Measurements from ENCODE around the gene RCN1. TPM values are rescaled to one million over a fixed set of nuclear protein-coding genes. Genes with fewer than 3 reads are reported as not detected.

The RCN1 gene
- total RNA-seq, 1 experiment from 2014 or later: 186 TPM

GRCh38 chr11:32087597-32087996 lies 3.3 kb upstream of the RCN1 start:
- Mint-ChIP-seq H3K4me3 (ENCODE audit: low read depth, unreplicated experiment) (peak overlapping the region; percentile 12), H3K9me3 (ENCODE audit: low read depth, unreplicated experiment) (no peaks in the 10 kb centered on the region), H3K36me3 (ENCODE audit: insufficient read depth, unreplicated experiment) (peaks cover 35% of the 10 kb centered on the region), H3K27me3 (ENCODE audit: unreplicated experiment) (no peaks in the 10 kb centered on the region), H3K27ac (ENCODE audit: unreplicated experiment) (peak overlapping the region; percentile 13), H3K4me1 (ENCODE audit: low read depth, unreplicated experiment) (peaks cover 36% of the 10 kb centered on the region)
- DNase-seq: no peak
- no TSS peak for BruUV-seq (replicated peaks)
- TF ChIP-seq CTCF (IDR thresholded peaks at IDR 0.05; ENCODE audit: unreplicated experiment): no peak
- intact Hi-C loops (cut with micrococcal nuclease; ENCODE audit: unreplicated experiment): no loop called here
- CTCF ChIA-PET: no interaction called here

- peaks cover 2% of the 10 kb centered on the region for H3K9me3 Mint-ChIP-seq (ENCODE audit: low read depth, unreplicated experiment)
- peak overlapping the region; percentile 13 for H3K27ac Mint-ChIP-seq (ENCODE audit: unreplicated experiment)
- no TSS peak for BruUV-seq (replicated peaks)
- H3K4me1 Mint-ChIP-seq (ENCODE audit: low read depth, unreplicated experiment): peaks cover 36% of the 10 kb centered on the region
- H3K36me3 Mint-ChIP-seq (ENCODE audit: insufficient read depth, unreplicated experiment): peaks cover 40% of the 10 kb centered on the region
- intact Hi-C loops (cut with micrococcal nuclease; ENCODE audit: unreplicated experiment): loop anchor here (1.0 kb wide), 1 partner anchor 36 kb away; no protein-coding TSS in a partner anchor
- peak overlapping the region; percentile 12 for H3K4me3 Mint-ChIP-seq (ENCODE audit: low read depth, unreplicated experiment)
- CTCF ChIA-PET: interaction anchor here (0.5 kb wide), 1 partner anchor 45 kb away, joined by 3 read pairs; no protein-coding TSS in a partner anchor
- no peaks in the 10 kb centered on the region for H3K27me3 Mint-ChIP-seq (ENCODE audit: unreplicated experiment)
- no peak for TF ChIP-seq CTCF (IDR thresholded peaks at IDR 0.05; ENCODE audit: unreplicated experiment)
- DNase-seq: peak; percentile 61
These were observed 2.5 kb upstream of the RCN1 start for GRCh38 chr11:32088117-32088941.

- CTCF ChIA-PET: no interaction called here
- no peak for TF ChIP-seq CTCF (IDR thresholded peaks at IDR 0.05; ENCODE audit: unreplicated experiment)
- Mint-ChIP-seq H3K36me3 (ENCODE audit: insufficient read depth, unreplicated experiment) (peaks cover 55% of the 10 kb centered on the region), H3K9me3 (ENCODE audit: low read depth, unreplicated experiment) (peaks cover 2% of the 10 kb centered on the region), H3K4me3 (ENCODE audit: low read depth, unreplicated experiment) (peak overlapping the region; percentile 74), H3K4me1 (ENCODE audit: low read depth, unreplicated experiment) (peaks cover 34% of the 10 kb centered on the region), H3K27me3 (ENCODE audit: unreplicated experiment) (no peaks in the 10 kb centered on the region), H3K27ac (ENCODE audit: unreplicated experiment) (peak overlapping the region; percentile 37)
- BruUV-seq (replicated peaks): TSS peak; percentile 58
- no peak for DNase-seq
- intact Hi-C loops (cut with micrococcal nuclease; ENCODE audit: unreplicated experiment): no loop called here
These were observed 1.8 kb downstream of the RCN1 start for GRCh38 chr11:32092581-32093170.

- H3K4me3 Mint-ChIP-seq (ENCODE audit: low read depth, unreplicated experiment): no peak overlapping the region
- no peaks in the 10 kb centered on the region for H3K27me3 Mint-ChIP-seq (ENCODE audit: unreplicated experiment)
- no peak overlapping the region for H3K27ac Mint-ChIP-seq (ENCODE audit: unreplicated experiment)
- CTCF ChIA-PET: no interaction called here
- H3K9me3 Mint-ChIP-seq (ENCODE audit: low read depth, unreplicated experiment): peaks cover 2% of the 10 kb centered on the region
- DNase-seq: no peak
- no TSS peak for BruUV-seq (replicated peaks)
- peaks cover 57% of the 10 kb centered on the region for H3K36me3 Mint-ChIP-seq (ENCODE audit: insufficient read depth, unreplicated experiment)
- peaks cover 16% of the 10 kb centered on the region for H3K4me1 Mint-ChIP-seq (ENCODE audit: low read depth, unreplicated experiment)
- TF ChIP-seq CTCF (IDR thresholded peaks at IDR 0.05; ENCODE audit: unreplicated experiment): no peak
- intact Hi-C loops (cut with micrococcal nuclease; ENCODE audit: unreplicated experiment): no loop called here
These were observed 4.0 kb downstream of the RCN1 start for GRCh38 chr11:32094923-32095322.

Measured in Calu3 (cell line).